Left ventricle myocardium inferior (tissue), 1 donor: ENCODE results near the gene DCHS2. TPM values are rescaled to one million over a fixed set of nuclear protein-coding genes. Genes with fewer than 3 reads are reported as not detected.

Experiments used
- DNase-seq: peaks from one replicate; pipeline ENCODE4 v3.0.0-alpha.2; 2020
- H3K27ac ChIP-seq: fragments of 200-600 bp; replicated peaks from 2 replicates; pipeline ENCODE4 v1.8.0; 2021
- H3K27me3 ChIP-seq: fragments of 200-600 bp; 2 replicates; pipeline ENCODE4 v1.8.0; 2021; ENCODE audit warnings: low read depth
- H3K36me3 ChIP-seq: fragments of 200-600 bp; 2 replicates; pipeline ENCODE4 v1.8.0; 2021
- H3K4me1 ChIP-seq: fragments of 200-600 bp; 2 replicates; pipeline ENCODE4 v1.8.0; 2021
- H3K4me3 ChIP-seq: fragments of 200-600 bp; 2 replicates; pipeline ENCODE4 v1.8.0; 2021; ENCODE audit warnings: mild to moderate bottlenecking, moderate library complexity
- H3K9me3 ChIP-seq: fragments of 200-600 bp; replicated peaks from 2 replicates; pipeline ENCODE4 v1.8.0; 2021
- intact Hi-C: fragments of 100-400 bp; cut with micrococcal nuclease; formaldehyde crosslinking; loops from one replicate; pipeline ENCODE4 v1.11.0; 2022
- total RNA-seq: library from RNA; stranded (reverse); fragmentation: NEBNext Ultra II Directional; extraction: Animal tissue kit (Norgen Biotek cat#: 25700); gene quantifications from one replicate; pipeline ENCODE4 v1.2.1, GENCODE V29; 2021
- TF ChIP-seq, protein P1 (sequence below): fragments of 200-600 bp; IDR thresholded peaks from 2 replicates; pipeline ENCODE4 v1.8.0; 2021; ENCODE audit warnings: antibody characterized with exemption, mild to moderate bottlenecking, borderline replicate concordance
- donor health status: DM: no; HTN: yes; CAD: no; lungs with severe emphysema.

Gene DCHS2
- total RNA-seq, 1 donor from 2014 or later, result not detected

DNA sequence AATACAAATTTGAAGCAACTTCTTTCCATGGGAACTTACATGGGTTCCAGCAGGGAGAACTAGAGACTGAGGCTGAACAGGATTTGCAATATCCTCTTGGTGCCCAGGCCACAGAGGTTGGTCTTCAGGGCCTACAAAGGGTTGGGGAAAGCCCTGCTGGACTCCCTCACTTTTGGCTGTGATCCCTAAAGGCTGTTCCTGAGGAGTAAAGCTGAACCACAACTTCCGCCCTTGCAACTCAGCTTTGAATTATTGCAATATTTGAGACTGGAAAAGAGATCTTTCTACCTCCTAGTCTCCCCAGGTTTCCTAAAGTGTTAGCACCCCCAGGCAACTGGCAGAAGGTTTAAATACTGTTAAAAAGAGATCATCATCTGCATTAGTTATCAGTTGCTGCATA lies 26.9 kb downstream of the DCHS2 start:
- DNase-seq, result no peak
- no peaks in the 10 kb centered on the region for H3K36me3 ChIP-seq
- H3K27ac ChIP-seq, result no peak overlapping the region
- TF ChIP-seq, protein P1, sequence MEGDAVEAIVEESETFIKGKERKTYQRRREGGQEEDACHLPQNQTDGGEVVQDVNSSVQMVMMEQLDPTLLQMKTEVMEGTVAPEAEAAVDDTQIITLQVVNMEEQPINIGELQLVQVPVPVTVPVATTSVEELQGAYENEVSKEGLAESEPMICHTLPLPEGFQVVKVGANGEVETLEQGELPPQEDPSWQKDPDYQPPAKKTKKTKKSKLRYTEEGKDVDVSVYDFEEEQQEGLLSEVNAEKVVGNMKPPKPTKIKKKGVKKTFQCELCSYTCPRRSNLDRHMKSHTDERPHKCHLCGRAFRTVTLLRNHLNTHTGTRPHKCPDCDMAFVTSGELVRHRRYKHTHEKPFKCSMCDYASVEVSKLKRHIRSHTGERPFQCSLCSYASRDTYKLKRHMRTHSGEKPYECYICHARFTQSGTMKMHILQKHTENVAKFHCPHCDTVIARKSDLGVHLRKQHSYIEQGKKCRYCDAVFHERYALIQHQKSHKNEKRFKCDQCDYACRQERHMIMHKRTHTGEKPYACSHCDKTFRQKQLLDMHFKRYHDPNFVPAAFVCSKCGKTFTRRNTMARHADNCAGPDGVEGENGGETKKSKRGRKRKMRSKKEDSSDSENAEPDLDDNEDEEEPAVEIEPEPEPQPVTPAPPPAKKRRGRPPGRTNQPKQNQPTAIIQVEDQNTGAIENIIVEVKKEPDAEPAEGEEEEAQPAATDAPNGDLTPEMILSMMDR, result no peak
- no peaks in the 10 kb centered on the region for H3K4me1 ChIP-seq
- intact Hi-C loops, result no loop called here
- H3K9me3 ChIP-seq, result no peaks in the 10 kb centered on the region
- peaks cover 5% of the 10 kb centered on the region for H3K27me3 ChIP-seq
- no peak overlapping the region for H3K4me3 ChIP-seq

DNA sequence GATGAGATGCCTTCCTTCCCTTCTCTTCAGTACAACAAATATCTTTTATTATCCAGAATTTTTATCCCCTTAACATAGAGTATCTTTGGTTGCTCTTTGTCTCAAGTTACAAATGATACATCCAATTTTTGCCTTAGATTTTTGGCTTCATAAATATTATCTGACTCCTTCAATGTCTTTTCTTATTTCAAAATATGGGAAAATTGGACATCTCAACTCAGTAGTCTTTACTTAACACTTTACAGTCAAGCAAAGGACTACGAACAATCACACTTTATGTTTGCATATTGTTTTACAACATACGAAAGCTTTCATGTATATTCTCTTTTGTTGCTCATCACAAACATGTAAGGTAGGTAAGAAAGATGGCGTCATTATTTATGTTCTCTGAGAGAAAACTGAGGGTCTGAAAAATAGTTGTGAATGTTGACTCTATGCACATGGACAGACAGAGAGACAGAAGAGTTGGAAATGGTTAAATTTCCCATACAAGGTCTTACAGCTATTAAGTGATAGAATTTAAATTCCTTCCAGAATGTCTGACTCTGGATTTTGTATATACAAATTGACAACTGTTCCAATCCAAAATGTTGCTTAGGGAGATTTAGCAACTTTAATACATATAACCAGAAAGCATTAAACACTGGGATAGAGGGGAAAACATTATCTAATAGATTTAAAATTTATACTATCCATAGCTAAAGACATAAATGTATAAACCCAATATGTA lies 29.4 kb downstream of the DCHS2 start:
- Histone ChIP-seq H3K27me3 (no peaks in the 10 kb centered on the region), H3K4me1 (no peaks in the 10 kb centered on the region), H3K9me3 (no peaks in the 10 kb centered on the region), H3K27ac (no peak overlapping the region), H3K36me3 (no peaks in the 10 kb centered on the region), H3K4me3 (no peak overlapping the region)
- intact Hi-C loops, result no loop called here
- TF ChIP-seq, protein P1, result no peak
- no peak for DNase-seq

DNA sequence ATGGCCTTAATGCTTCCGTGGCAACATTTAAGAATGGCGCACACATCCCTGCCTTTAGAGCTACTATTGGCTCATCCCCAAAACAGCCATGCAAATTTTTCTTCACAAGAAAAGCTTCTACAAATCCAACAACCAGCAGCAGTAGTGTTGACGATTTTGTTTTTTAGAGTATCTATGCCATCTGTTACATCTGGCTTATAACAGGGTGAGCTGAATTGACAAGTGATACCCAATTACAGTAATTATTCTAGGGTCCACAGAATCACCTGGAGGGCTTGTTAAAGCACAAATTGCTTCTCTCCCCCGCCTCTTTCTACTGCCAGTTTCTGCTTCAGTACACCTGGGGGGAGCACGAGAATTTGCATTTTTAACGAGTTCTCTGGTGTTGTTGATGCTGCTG lies 34.1 kb downstream of the DCHS2 start:
- H3K27ac ChIP-seq, result no peak overlapping the region
- H3K27me3 ChIP-seq, result no peaks in the 10 kb centered on the region
- intact Hi-C loops, result no loop called here
- no peak overlapping the region for H3K4me3 ChIP-seq
- H3K4me1 ChIP-seq, result no peaks in the 10 kb centered on the region
- H3K9me3 ChIP-seq, result no peaks in the 10 kb centered on the region
- no peaks in the 10 kb centered on the region for H3K36me3 ChIP-seq
- TF ChIP-seq, protein P1, result no peak
- no peak for DNase-seq

DNA sequence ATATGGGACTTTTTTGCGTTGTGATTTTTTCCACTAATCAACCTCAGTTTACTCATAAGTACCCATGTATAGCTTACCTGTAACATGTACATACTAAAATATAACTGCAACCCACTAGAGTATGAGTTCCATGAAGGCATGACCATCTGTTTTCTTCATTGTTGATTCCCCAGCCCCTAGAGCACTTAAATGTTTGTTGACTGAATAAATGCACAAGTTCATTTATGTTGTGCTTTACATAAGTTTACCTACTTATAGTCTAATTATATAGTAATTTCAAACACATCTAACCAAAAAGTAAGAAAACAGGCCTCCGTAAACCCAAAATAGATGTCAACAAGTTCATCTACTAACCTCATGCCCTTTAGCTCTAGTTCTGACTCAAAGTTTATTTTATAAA lies 34.7 kb downstream of the DCHS2 start:
- no peak for DNase-seq
- no peak overlapping the region for H3K27ac ChIP-seq
- no peaks in the 10 kb centered on the region for H3K4me1 ChIP-seq
- intact Hi-C loops, result no loop called here
- H3K36me3 ChIP-seq, result no peaks in the 10 kb centered on the region
- H3K9me3 ChIP-seq, result no peaks in the 10 kb centered on the region
- TF ChIP-seq, protein P1, result no peak
- H3K4me3 ChIP-seq, result no peak overlapping the region
- no peaks in the 10 kb centered on the region for H3K27me3 ChIP-seq

DNA sequence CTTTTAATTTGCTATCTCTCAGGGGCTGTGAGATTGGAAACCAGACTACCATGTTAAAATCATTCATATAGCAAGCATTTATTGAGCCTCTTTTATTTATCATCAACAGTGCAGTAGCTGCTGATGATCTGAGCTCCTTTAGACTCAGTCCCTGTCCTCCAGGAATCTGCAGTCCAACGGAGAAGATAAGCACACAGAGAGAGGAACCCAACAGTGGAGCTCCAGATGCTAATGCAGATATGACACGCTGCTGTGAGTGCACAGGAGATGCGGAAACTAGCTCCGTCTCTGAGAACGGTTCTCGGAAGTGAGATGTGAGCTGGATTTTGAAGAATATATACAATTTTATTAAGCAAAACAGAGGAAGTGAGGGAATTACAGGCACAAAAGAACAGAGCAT lies 35.4 kb downstream of the DCHS2 start:
- no peaks in the 10 kb centered on the region for H3K27me3 ChIP-seq
- no peak for DNase-seq
- no peak overlapping the region for H3K4me3 ChIP-seq
- H3K4me1 ChIP-seq, result no peaks in the 10 kb centered on the region
- H3K9me3 ChIP-seq, result no peaks in the 10 kb centered on the region
- TF ChIP-seq, protein P1, result no peak
- intact Hi-C loops, result no loop called here
- H3K27ac ChIP-seq, result no peak overlapping the region
- no peaks in the 10 kb centered on the region for H3K36me3 ChIP-seq
